ENCODE measurements around the gene ZNF20.
"Not testable (repeated sequence)": the region's sequence is repeated elsewhere in the genome, so short reads cannot be mapped to it uniquely, and the experiment has no call there.

The ZNF20 gene

DNA sequence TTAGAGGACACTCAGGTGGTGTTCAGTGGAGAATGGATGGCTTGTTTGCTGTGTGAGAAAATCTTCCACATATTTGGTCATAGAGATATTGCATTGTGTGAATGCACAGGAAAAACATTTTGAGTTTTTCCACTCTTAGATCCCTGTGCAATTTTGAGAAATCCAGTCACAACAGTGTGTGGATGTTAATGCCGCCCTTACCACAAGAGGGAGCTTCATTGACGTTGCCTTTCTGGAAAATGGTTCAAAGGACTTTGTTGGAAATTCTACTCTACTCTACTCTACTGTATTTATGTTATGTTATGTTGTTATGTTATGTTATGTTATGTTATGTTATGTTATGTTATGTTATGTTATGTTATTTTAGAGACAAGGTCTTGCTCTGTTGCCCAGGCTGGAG lies 13.4 kb downstream of the ZNF20 start:
- DNase-seq, result peak in 22 of 42 donors; percentile 3 to 70 (median 20)
- intact Hi-C loops (cut with DNase I), result no loop called here

DNA sequence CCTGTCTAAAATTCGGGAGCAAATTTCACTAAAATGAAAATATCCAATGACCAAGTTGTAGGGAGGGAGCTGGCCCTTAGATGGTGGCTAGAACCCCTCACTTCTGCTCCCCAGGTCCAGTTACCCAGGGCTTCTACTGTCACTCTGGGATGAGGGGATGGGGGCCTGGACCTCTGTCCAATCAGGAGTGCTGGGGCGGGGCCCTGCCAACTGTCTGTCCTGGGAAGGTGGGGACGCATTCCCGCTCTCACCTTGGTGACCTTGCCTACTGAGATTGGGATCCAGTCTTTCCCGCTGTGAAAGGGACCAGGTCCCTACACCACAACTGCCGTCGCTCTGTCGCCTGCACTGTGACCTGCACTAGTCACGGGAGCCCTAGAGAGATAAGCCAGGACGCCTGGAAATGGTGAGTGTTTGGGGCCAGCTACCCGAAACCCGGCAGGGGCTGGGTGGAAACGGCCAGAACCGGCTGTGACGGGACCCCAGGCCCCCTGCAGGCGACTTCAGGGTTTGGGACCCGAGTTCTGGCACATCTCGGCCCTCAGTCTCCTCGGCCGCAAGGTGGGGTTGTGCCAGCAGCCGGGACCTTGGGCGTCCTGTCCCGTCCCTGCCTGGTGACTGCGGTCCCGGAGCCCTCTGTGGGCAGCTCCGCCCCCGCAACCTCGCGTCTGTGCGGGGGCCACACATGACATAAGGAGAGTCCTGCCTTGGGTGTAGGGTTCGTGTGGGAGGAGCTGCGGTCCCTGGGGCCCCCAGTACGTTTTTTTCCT lies 22.8 kb downstream of the ZNF20 start:
- intact Hi-C loops (cut with DNase I), result no loop called here

DNA sequence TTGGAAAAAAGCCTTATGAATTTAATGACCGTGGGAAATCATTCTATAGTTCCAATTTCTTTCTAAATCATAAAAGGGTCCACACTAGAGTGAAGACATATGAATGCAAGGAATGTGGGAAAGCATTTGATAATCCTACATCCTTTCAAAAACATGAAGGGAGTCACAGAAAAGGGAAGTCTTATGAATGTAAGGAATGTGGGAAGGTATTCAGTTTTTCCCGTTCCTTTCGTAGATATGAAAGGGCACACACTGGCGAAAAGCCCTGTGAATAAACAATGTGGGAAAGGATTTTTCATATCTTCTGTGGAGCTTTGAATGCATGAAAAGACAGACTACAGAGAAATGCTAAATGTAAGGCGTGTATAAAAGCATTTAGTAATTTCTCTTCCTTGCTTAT lies 27.0 kb downstream of the ZNF20 start:
- no peak for DNase-seq

More for the DNA sequence above, 22.8 kb downstream of the ZNF20 start:
- no peak for DNase-seq

DNA sequence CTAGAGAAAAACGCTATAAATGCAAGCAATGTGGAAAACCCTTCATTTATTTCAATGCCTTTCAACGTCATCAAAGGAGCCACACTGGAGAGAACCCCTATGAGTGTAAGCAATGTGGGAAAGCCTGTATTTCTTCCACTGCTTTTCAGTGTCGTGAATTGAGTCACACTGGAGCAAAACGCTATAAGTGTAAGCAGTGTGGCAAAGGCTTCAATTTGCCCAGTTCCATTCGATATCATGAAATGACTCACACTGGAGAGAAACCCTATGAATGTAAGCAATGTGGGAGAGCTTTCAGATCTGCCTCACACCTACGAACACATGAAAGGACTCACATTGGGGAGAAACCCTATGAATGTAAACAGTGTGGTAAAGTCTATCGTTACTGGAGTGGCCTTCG lies 27.4 kb downstream of the ZNF20 start:
- intact Hi-C loops (cut with DNase I), result no loop called here
- DNase-seq, result no peak

More for the DNA sequence above, 27.0 kb downstream of the ZNF20 start:
- intact Hi-C loops (cut with DNase I), result no loop called here

DNA sequence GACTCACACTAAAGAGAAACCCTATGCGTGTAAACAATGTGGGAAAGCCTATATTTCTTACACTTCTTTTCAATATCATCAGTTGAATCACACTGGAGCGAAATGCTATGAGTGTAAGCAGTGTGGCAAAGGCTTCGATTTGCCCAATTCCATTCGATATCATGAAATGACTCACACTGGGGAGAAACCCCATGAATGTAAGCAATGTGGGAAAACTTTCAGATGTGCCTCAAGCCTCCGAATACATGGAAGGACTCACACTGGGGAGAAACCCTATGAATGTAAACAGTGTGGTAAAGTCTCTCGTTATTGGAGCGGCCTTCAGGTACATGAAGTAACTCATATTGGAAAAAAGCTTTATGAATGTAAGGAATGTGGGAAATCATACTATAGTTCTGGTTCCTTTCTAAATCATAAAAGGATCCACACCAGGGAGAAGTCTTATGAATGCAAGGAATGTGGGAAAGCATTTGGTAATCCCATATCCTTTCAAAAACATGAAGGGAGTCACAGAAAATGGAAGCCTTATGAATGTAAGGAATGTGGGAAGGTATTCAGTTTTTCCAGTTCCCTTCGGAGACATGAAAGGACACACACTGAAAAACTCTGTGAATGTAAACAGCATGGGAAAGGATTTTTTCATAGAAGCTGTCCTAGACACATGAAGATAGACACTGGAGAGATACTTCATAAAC lies 28.1 kb downstream of the ZNF20 start:
- intact Hi-C loops (cut with DNase I), result no loop called here
- no peak for DNase-seq

DNA sequence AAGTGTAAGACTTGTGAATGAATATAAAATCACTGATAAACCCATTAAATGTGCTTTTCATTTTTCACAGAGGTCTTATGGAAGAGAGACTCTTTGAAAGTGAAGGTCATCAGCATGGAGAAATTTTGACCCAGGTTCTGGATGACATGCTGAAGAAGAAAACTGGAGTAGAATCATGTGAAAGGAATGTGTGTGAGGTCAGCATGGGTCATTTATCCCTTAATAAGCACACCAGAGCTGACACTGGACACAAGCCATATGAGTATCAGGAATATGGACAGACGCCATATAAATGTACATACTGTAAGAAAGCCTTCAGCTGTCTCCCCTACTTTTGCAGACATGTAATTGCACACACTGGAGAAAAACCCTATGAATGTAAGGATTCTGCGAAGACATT lies 29.0 kb downstream of the ZNF20 start:
- no peak for DNase-seq
- intact Hi-C loops (cut with DNase I), result no loop called here

DNA sequence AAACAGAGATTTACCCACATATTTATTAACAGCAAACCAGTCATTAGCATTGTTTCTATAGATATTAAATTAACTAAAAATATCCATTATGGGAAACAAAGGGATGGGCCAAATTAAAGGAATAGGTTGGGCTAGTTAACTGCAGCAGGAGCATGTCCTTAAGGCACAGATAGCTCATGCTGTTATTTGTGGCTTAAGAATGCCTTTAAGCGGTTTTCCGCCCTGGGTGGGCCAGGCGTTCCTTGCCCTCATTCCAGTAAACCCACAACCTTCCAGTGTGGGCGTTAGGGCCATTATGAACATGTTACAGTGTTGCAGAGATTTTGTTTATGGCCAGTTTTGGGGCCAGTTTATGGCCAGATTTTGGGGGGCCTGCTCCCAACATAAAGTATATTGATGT lies 36.2 kb downstream of the ZNF20 start:
- intact Hi-C loops (cut with DNase I); DNase-seq: not testable (repeated sequence)

DNA sequence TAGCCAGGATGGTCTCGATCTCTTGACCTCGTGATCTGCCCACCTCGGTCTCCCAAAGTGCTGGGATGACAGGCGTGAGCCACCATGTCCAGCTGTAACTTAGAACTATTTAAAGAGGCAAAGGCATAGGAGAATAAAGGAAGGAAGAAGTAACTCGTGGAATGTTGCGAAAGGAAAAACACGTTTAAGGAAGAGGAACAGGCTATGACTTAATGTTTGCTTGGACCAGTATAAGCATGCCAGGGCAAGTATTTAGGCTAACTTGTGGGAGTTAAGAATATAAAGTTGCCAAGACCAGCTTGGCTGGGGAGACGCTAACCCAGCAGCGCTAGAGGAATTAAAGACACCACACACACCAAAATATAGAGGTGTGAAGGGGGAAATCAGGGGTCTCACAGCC lies 42.1 kb downstream of the ZNF20 start:
- no peak for DNase-seq
- intact Hi-C loops (cut with DNase I), result no loop called here

DNA sequence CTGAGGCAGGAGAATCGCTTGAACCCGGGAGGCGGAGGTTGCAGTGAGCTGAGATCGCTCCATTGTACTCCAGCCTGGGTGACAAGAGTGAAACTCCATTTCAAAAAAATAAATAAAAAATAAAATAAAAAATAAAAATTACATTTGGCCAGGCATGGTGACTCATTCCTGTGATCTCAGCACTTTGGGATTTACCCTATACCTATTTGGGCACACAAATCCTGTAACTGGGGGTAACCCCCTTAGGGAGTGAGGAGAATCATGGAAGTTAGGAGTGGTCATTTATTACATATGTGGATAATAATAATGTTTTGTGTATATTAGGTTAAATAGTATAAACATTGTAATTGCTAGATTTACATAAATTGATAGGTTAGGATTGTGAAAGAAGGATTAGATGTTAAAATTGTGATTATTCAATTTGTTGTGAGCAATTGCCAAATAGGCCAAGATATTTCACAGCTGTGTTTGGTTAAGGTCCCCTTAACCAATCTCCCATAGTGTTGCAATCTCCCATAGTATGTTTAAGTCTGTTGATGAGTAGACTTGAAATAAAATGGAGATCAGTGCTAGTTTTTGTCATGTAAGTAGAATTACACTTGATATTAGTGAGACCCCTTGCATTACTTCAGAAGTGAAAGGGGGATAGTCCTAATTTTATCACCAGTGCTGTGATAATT lies 44.9 kb downstream of the ZNF20 start:
- intact Hi-C loops (cut with DNase I), result no loop called here
- no peak for DNase-seq

DNA sequence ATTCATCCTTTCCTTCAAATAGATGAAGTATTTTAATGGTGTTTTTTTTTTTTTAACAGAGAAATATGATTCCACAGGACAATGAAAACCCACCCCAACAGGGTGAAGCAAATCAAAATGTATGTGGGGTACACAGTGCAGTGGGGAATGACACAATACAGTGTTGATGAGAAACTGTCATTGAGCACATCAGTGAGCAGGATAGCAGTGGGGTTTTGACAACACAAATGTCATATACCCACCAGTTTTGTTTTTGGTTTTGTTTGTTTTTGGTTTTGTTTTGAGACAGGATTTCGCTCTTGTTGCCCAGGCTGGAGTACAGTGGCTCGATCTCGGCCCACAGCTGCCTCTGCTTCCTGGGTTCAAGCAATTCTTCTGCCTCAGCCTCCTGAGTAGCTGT lies 46.4 kb downstream of the ZNF20 start:
- no peak for DNase-seq
- intact Hi-C loops (cut with DNase I), result no loop called here

DNA sequence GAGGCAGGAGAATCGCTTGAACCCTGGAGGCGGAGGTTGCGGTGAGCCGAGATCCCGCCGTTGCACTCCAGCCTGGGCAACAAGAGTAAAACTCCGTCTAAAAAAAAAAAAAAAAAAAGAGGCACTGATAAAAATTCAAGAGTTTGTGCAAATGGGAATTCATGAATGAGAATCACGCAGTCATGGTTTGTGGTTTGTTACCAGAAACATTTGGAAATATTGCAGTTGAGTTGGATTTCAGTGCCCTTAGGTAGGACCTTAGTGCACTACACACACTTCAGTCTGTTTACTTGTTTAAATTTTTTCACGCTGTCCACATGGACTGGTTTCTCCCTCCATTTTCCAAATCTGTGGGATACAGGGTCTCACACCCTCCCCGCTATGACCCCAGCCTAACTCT lies 47.2 kb downstream of the ZNF20 start:
- intact Hi-C loops (cut with DNase I), result no loop called here

DNA sequence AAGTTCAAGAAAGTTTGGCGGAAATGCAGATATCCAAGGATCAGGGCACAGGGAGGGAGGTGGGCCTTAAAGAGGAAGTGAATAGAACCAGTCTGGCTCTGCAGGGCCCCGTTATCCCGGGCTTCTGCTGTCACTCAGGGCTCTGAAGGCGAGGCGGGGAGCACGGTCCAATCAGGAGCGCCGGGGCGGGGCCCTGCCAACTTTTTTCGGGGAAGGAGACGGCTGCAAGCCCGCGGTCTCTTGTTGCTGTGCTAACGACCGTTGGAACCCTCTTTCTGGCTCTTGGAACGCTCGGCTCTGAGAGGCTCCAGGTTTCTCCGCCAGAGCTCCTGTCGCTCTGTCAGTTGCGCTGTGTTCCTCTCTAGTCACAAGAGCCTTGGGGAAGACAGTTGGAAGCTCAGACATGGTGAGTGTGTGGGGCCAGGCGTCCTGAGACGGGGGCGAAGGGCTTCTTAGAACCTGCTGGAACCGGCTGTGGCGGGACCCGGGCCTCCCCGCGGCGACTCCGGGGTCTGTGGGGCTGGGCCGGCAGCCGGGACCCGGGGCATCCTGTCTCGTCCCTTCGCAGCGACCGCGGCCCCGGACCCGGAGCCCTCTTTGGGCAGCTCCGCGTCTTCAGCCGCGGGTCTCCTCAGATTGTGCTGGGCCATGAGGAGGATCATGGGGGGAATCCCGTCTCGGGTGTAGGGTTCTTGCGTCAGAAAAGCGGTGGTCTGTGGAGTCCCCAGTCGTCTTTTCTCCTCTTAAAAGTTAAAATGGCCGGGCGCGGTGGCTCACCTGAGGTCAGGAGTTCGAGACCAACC lies 47.9 kb downstream of the ZNF20 start:
- DNase-seq, result peak; percentile 57 to 90 (median 79)
- intact Hi-C loops (cut with DNase I), result no loop called here

More for the DNA sequence above, 47.2 kb downstream of the ZNF20 start:
- DNase-seq, result no peak

DNA sequence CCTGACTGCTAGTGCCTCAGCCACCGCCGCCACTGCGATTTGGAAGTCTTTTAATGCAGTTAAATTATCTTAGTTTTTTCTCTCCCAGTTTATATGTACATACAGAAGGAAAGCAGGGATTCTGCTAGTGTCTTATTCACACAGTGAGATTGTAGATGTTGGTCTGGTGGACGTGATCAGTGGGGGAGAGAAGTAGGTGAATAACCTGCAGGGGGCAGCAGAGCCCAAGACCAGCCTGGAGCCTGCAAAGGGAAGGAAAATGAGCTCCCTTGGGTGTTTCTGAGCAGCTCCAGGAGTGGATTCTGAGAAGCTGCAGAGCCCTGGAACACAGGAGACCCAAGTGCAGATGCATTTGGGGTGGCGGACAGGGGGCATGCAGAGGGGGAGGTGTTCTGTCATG lies 49.3 kb downstream of the ZNF20 start:
- peak; percentile 41 to 88 (median 71) for DNase-seq
- intact Hi-C loops (cut with DNase I), result no loop called here

DNA sequence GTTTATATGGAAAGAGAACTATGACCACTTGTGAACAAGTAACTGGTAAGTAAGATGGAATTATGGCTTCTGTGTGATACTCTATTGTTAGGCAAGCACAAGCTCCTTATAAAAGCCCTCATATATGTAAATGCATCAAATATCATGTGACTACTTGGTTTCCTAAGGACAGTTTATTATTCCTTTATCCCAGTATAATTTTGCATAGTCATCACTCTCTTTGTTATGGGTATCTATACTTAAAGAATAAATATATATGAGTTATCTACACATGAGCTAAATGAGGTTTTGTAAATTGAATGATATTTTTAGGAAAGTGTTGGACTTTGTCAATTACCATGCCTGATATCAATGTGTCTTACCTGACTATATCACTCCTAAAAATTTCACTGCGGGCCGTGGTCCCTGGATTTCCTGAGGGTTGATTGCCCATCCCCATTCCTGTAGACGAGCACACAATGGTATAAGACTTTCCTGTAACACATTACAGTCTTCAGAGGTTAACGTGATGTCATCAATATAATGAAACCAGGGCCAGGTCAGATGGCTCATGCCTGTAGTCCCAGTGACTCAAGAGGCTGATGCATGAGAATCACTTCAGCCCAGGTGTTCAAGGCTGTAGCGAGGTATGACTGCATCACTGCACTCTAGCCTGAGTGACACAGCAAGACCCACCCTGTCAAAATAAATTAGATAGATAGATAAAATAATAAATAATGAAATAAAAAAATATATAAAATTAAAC lies 54.9 kb downstream of the ZNF20 start:
- intact Hi-C loops (cut with DNase I), result no loop called here
- DNase-seq, result no peak

DNA sequence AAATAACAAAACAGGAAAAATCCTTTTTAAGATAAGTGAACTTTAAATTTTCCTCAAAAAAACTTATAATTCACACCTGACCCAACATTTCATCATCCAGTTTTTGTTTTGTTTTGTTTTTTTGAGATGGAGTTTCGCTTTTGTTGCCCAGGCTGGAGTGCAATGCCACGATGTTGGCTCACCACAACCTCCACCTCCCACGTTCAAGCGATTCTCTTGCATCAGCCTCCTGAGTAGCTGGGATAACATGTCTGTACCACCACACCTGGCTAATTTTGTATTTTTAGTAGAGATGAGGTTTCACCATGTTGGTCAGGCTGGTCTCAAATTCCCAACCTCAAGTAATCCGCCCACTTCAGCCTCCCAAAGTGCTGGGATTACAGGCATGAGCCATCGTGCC lies 56.8 kb downstream of the ZNF20 start:
- intact Hi-C loops (cut with DNase I); DNase-seq: not testable (repeated sequence)
